ENCODE results near the gene WSCD1.

The WSCD1 gene

GRCh38 chr17:6067060-6067459 is 3.1 kb upstream of the WSCD1 start:
- H3K4me3 ChIP-seq (ENCODE audit: low read length) = no peak overlapping the region
- H4K20me1 ChIP-seq (ENCODE audit: control insufficient read depth, insufficient read depth, low read depth, low read length) = no peaks in the 10 kb centered on the region
- H3K9me3 ChIP-seq (ENCODE audit: control insufficient read depth, insufficient read depth, low read length) = no peaks in the 10 kb centered on the region
- H3K79me2 ChIP-seq (ENCODE audit: control insufficient read depth, low read length) = no peaks in the 10 kb centered on the region
- H3K4me2 ChIP-seq (ENCODE audit: low read length) = no peak overlapping the region
- H3K9me2 ChIP-seq (replicated peaks; ENCODE audit: control insufficient read depth, low read length) = no peaks in the 10 kb centered on the region
- H3K27me3 ChIP-seq (ENCODE audit: control insufficient read depth, low read length) = no peaks in the 10 kb centered on the region
- H3K4me1 ChIP-seq (ENCODE audit: control insufficient read depth, low read length) = no peaks in the 10 kb centered on the region
- no peak overlapping the region for H3K27ac ChIP-seq (ENCODE audit: low read depth, low read length)
- no peaks in the 10 kb centered on the region for H3F3A ChIP-seq (ENCODE audit: control insufficient read depth, insufficient read depth)
- no peaks in the 10 kb centered on the region for H3K36me3 ChIP-seq (ENCODE audit: control insufficient read depth, low read length)
- TF ChIP-seq CTCF (IDR thresholded peaks at IDR 0.05; ENCODE audit: low read depth, low read length, poor library complexity, severe bottlenecking) (no peak), EZH2phosphoT487 (IDR thresholded peaks at IDR 0.05; ENCODE audit: borderline replicate concordance, low read length) (no peak)

DNA sequence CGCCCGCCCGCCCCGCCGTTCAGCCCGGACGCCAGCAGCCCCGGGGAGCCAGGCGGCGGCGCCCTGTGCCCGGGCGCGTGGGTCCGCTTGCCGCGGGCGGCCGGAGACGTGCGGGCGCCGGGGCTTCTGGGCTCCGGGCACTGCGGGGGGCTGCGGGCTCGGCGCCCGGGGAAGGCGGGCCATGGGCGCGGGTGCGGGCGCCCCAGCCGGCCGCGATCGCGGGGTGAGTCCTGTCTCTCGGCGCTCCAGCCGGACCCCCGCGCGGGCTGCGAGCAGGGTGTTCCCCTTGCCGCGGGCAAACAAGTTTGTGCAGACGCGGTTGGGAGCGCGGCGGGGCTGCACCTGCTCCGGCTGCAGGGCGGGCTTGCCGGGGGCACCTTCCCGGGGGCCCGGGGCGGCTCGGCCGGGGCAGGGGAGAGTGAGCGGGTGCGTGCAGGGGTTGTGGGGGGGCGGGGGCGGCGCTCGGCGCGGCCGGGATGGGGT is 292 bp downstream of the WSCD1 start:
- TF ChIP-seq EZH2phosphoT487 (IDR thresholded peaks at IDR 0.05; ENCODE audit: borderline replicate concordance, low read length) (no peak), CTCF (IDR thresholded peaks at IDR 0.05; ENCODE audit: low read depth, low read length, poor library complexity, severe bottlenecking) (no peak)
- Histone ChIP-seq H3K9me2 (replicated peaks; ENCODE audit: control insufficient read depth, low read length) (no peaks in the 10 kb centered on the region), H4K20me1 (ENCODE audit: control insufficient read depth, insufficient read depth, low read depth, low read length) (no peaks in the 10 kb centered on the region), H3F3A (ENCODE audit: control insufficient read depth, insufficient read depth) (no peaks in the 10 kb centered on the region), H3K79me2 (ENCODE audit: control insufficient read depth, low read length) (no peaks in the 10 kb centered on the region), H3K4me1 (ENCODE audit: control insufficient read depth, low read length) (no peaks in the 10 kb centered on the region), H3K9me3 (ENCODE audit: control insufficient read depth, insufficient read depth, low read length) (no peaks in the 10 kb centered on the region), H3K27ac (ENCODE audit: low read depth, low read length) (no peak overlapping the region), H3K27me3 (ENCODE audit: control insufficient read depth, low read length) (no peaks in the 10 kb centered on the region), H3K36me3 (ENCODE audit: control insufficient read depth, low read length) (no peaks in the 10 kb centered on the region), H3K4me3 (ENCODE audit: low read length) (no peak overlapping the region), H3K4me2 (ENCODE audit: low read length) (no peak overlapping the region)

GRCh38 chr17:6070913-6071511 is 833 bp downstream of the WSCD1 start:
- no peaks in the 10 kb centered on the region for H3F3A ChIP-seq (ENCODE audit: control insufficient read depth, insufficient read depth)
- no peaks in the 10 kb centered on the region for H3K4me1 ChIP-seq (ENCODE audit: control insufficient read depth, low read length)
- no peaks in the 10 kb centered on the region for H3K9me3 ChIP-seq (ENCODE audit: control insufficient read depth, insufficient read depth, low read length)
- H3K27ac ChIP-seq (ENCODE audit: low read depth, low read length) = no peak overlapping the region
- no peaks in the 10 kb centered on the region for H4K20me1 ChIP-seq (ENCODE audit: control insufficient read depth, insufficient read depth, low read depth, low read length)
- no peak overlapping the region for H3K4me2 ChIP-seq (ENCODE audit: low read length)
- TF ChIP-seq CTCF (IDR thresholded peaks at IDR 0.05; ENCODE audit: low read depth, low read length, poor library complexity, severe bottlenecking) = no peak
- TF ChIP-seq EZH2phosphoT487 (IDR thresholded peaks at IDR 0.05; ENCODE audit: borderline replicate concordance, low read length) = no peak
- no peaks in the 10 kb centered on the region for H3K79me2 ChIP-seq (ENCODE audit: control insufficient read depth, low read length)
- H3K36me3 ChIP-seq (ENCODE audit: control insufficient read depth, low read length) = no peaks in the 10 kb centered on the region
- no peaks in the 10 kb centered on the region for H3K27me3 ChIP-seq (ENCODE audit: control insufficient read depth, low read length)
- no peak overlapping the region for H3K4me3 ChIP-seq (ENCODE audit: low read length)
- H3K9me2 ChIP-seq (replicated peaks; ENCODE audit: control insufficient read depth, low read length) = no peaks in the 10 kb centered on the region

All from DOHH2 (cell line).